ENCODE measurements around the gene LST1.

DNA sequence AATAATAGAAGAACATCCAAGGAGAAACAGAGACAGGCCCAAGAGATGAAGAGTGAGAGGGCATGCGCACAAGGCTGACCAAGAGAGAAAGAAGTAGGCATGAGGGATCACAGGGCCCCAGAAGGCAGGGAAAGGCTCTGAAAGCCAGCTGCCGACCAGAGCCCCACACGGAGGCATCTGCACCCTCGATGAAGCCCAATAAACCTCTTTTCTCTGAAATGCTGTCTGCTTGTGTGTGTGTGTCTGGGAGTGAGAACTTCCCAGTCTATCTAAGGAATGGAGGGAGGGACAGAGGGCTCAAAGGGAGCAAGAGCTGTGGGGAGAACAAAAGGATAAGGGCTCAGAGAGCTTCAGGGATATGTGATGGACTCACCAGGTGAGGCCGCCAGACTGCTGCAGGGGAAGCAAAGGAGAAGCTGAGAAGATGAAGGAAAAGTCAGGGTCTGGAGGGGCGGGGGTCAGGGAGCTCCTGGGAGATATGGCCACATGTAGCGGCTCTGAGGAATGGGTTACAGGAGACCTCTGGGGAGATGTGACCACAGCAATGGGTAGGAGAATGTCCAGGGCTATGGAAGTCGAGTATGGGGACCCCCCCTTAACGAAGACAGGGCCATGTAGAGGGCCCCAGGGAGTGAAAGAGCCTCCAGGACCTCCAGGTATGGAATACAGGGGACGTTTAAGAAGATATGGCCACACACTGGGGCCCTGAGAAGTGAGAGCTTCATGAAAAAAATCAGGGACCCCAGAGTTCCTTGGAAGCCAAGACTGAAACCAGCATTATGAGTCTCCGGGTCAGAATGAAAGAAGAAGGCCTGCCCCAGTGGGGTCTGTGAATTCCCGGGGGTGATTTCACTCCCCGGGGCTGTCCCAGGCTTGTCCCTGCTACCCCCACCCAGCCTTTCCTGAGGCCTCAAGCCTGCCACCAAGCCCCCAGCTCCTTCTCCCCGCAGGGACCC is 11.7 kb upstream of the LST1 start:
- TF ChIP-seq POLR2A (IDR thresholded peaks at IDR 0.05) (no peak), POLR2AphosphoS5 (IDR thresholded peaks at IDR 0.05) (no peak), EP300 (IDR thresholded peaks at IDR 0.05) (no peak)
- TF ChIP-seq, protein P1, sequence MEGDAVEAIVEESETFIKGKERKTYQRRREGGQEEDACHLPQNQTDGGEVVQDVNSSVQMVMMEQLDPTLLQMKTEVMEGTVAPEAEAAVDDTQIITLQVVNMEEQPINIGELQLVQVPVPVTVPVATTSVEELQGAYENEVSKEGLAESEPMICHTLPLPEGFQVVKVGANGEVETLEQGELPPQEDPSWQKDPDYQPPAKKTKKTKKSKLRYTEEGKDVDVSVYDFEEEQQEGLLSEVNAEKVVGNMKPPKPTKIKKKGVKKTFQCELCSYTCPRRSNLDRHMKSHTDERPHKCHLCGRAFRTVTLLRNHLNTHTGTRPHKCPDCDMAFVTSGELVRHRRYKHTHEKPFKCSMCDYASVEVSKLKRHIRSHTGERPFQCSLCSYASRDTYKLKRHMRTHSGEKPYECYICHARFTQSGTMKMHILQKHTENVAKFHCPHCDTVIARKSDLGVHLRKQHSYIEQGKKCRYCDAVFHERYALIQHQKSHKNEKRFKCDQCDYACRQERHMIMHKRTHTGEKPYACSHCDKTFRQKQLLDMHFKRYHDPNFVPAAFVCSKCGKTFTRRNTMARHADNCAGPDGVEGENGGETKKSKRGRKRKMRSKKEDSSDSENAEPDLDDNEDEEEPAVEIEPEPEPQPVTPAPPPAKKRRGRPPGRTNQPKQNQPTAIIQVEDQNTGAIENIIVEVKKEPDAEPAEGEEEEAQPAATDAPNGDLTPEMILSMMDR (IDR thresholded peaks at IDR 0.05), result no peak

Measured in suprapubic skin (tissue), 4 donors.